GM21515 (cell line): Measurements from ENCODE around the gene RXRB.
"Not testable (repeated sequence)": the region's sequence is repeated elsewhere in the genome, so short reads cannot be mapped to it uniquely, and the experiment has no call there.

Experiments
- ATAC-seq: cut with Tn5 transposase; IDR thresholded peaks from one replicate; pipeline ENCODE4 v1.9.1; 2021; ENCODE audit not compliant: unreplicated experiment

RXRB gene

DNA sequence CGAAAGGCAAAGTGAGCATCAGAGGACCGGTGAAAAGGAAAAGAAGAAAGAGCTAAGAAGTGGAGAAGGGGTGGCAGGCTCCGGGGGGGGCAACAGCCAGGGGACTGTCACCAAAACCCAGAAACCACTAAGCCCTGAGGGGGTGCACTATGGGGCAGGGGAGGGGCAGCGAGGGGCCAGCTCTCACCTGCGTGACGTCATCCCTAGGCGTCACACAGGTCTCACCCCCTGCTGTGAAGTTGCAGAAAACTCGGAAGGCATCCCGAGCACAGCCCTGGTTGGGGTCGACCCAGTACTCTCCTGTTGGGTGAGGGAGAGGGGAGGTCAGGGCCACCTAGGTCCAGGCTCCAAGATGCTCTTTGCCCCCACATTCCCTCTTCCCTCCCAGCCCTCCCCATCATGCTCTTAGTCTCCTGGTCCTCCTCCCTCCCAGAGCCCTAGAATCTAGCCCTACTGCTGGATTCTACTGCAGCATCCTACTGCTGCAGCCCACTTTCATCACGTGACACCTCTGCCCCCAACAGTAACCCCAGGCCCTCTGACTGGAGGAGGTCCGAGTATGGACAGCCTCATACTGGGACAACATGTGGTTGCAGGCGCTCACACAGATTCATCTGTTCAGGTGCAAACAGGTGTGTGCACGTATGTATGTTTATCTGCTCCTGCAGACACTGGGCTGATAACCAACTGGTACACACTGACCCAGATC is 35.6 kb downstream of the RXRB start:
- ATAC-seq, result no peak

GRCh38 chr6:33164176-33164575 is 36.3 kb downstream of the RXRB start:
- ATAC-seq, result no peak

GRCh38 chr6:33163540-33163939 is 36.9 kb downstream of the RXRB start:
- no peak for ATAC-seq

DNA sequence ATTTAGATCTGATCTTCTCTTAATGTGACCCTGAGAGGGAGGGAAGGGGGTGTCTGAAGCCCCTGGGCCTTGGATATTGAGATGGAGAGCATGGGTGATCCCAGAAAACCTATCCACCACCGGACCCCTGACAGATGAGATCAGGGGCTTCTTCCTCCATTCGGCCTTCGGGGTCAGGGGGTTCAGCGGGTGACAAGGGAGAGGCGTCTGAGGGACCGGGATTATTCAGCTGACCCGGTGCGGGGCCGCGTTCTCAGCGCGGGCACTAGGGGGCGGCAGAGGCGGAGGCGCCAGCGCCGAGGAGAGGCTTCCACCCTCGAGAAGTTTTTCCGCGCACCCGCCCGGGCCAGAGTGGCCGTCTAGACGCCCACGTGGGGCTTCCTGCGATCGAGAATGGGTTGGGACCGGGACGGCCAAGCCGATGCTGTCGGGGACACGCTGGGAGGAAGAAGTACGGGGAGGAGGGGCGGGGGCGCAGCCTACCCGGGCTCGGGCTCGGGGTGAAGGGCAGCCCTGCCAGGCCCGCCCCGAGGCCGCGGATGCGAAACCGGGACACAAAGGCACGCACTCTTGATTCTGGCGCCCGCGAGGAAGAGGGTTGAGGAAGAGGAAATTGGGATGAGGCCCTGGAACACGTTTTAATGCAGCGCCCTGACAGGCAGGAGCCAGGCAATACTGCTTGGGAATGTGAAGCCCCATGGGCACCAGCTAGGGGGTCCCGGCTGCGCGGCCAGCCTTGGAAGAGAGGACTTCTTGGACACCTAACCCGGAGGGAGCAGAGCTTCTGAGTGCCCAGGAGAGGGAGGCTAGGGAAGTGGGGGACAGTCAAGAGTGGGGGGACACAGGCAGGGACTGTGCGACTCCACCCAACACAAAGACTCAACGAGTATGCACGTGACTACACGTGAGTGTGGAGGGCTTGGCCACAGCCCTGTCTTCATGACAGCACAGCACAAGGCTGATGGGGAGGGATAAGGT is 38.8 kb downstream of the RXRB start:
- peak; percentile 52 for ATAC-seq

DNA sequence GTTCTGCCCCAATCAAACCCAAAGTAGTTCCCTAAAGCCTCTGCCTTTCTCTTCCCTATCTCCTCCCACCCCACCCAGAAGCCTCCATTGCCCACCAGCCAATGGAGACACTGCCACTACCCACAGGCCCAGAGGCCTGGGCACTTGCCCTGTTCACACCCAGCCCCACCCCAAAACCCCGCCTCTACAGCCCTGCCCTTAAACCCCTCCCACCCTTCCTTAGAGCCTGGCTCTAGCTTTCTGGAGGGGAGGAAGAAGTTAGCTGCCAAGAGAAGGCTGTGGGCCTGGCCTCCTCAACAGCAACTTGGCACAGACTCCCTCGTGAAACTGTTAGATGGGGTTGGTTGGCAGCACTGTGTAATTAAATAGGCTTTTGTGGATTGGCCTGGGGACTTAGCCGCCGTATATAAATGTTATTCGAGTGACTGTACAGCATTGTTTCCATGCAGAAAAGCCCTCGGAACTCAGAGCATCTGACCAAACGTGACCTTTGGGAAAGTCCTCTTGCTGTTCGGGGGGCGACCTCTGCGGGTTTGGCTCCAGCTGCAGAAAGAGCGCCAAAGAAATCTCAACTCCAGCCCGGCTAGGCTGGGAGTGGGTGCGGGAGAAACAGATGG is 39.6 kb downstream of the RXRB start:
- ATAC-seq, result no peak

DNA sequence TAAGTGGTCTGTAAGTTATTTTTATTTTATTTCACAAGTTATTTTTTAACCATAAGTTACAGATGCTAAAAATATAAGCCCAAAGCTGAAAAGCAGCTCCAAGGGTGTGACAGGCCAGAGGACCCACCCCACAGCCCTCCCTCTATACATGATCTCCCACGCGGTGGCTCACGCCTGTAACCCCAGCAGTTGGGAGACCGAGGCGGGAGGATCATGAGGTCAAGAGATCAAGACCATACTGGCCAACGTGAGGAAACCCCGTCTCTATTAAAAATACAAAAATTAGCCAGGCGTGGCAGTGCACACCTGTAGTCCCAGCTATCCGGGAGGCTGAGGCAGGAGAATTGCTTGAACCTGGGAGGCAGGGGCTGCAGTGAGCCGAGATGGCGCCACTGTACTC is 40.4 kb downstream of the RXRB start:
- no peak for ATAC-seq

GRCh38 chr6:33156964-33157363 is 43.5 kb downstream of the RXRB start:
- no peak for ATAC-seq

DNA sequence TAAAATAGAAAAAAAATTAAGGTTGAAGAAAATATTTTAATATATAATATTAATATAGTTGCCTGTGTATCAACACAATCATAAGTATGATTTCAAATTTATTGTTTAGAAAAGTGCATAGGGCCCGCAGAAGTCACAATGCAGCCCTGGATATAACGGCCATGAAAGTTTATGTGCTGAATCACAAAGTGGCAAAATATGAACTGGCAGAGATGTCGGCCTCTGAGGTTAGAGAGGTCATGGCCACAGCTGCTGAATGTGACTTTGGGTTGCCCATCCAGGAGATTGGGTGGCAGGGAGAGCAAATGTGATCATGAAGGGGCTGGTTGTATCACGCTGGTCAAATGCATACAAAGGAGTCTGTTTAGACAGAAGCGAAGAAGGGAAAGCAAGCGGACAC is 43.9 kb downstream of the RXRB start:
- ATAC-seq, result no peak

DNA sequence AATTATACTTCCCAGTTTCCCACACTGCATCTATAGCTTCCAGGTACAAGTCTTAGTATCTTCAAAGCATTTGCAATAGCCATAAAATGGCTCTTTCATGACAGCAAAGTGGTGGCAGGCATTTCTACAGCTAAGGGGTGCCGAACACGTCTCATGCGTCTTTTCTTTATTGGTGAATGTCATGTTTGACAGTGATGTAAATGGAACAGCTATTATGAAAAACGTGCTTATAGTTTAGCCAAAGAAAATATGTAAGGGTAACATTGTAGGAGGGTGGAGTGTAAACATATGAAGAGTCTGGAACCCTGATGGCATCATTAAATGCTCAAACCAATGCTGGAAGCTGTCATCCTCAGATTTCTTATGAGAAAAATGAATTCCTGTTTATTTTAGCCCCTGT is 46.1 kb downstream of the RXRB start:
- no peak for ATAC-seq

- no peak for ATAC-seq
Measured at GRCh38 chr6:33151050-33151449, 49.4 kb downstream of the RXRB start.

DNA sequence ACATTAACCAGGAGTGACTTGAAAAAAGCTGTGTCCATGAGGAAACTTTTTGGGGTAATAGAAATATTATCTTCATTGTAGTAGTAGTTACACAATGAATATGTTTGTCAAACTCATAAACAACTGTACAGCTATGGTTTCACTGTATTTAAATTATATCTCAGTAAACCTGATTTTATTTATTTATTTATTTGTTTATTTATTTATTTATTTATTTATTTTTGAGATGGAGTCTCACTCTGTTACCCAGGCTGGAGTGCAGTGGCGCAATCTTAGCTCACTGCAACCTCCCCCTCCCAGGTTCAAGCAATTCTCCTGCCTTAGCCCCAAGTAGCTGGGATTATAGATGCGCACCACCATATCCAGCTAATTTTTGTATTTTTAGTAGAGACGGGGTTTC is 49.9 kb downstream of the RXRB start:
- not testable (repeated sequence) for ATAC-seq

DNA sequence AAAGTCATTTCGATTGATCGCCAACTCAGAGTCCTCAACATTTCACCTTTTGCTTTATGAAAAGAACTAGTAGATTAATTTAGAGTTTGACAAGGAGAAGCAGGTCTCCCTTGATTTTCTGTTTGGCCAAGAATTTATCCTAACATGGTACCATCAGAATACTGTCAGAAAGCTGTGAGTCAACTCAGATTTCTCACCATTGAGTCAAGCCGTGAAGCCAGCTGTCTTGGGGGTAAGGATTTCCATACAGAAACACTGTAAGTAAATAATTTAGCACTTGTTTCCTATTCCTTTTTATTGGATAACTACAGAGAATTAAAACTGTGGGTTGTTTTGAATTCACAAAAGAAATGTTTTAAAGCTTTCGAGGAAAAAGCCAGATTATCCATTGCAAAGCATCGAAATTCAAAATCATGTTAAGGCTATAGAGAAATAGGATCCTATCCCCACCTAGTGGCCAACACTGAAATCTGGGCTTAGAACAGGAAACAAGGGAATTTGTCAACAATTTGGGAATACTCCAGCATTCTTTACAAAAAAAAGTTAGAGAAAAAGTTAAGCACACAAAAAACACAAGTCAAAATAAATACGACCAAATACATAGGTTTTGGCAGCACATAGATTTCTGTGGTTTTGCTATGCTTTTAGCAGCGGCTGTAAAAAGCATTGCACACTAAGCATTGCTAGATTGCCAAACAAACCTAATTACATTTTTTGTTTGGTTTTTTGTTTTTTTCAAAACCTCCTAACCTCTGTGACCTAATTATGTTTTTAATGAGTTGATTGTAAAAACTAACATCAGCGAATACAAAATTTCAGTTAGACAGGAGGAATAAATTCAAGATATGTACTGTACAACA is 52.4 kb downstream of the RXRB start:
- ATAC-seq, result no peak

DNA sequence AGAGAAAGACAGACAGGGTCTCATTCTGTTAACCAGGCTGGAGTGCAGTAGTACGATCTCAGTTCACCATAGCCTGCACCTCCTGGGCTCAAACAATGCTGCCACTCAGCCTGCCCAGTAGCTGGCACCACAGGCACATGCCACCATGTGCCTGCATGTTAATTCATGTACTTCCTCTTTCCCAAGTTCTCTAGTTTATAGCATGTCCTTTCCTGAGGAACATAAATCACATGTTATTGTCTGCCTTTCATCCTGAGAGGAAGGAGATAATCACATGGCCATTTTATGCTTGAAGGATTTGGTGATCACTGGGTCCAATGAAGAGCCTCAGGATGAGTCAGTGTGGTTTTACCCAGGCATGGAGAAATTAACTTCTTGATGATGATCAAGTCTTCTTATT is 56.1 kb downstream of the RXRB start:
- ATAC-seq, result no peak
